IMR-90 (cell line): ENCODE results near the gene EYS. TPM values are rescaled to one million over a fixed set of nuclear protein-coding genes. Genes with fewer than 3 reads are reported as not detected.

Experiments
- ATAC-seq: fragments of 200-7000 bp; cut with Tn5 transposase; 2 replicates; pipeline ENCODE4 v1.9.1; 2020; ENCODE audit warnings: low read depth, mild to moderate bottlenecking, moderate library complexity
- BruUV-seq: library from RNA; stranded (reverse); fragments of 400-500 nt; replicated peaks from 2 replicates; lab custom pipeline; 2021; lab: Mats Ljungman, UMichigan
- CTCF ChIA-PET: fragments of 300-600 bp; formaldehyde crosslinking; extraction: SDS; loops from one replicate; lab custom pipeline; 2021; ENCODE audit warnings: antibody characterized with exemption; lab: Yijun Ruan, JAX
- POLR2A ChIA-PET: fragments of 300-600 bp; sonication (Branson Sonifier 250); formaldehyde crosslinking; loops from one replicate; lab custom pipeline; 2022; ENCODE audit warnings: antibody characterized with exemption; ENCODE audit not compliant: unreplicated experiment; lab: Charles Lee
- DNase-seq: peaks from one replicate; pipeline ENCODE4 v3.0.0; 2013
- H2AFZ ChIP-seq: replicated peaks from 2 replicates; pipeline ENCODE3; 2013; ENCODE audit warnings: low read length, mild to moderate bottlenecking; ENCODE audit not compliant: poor library complexity
- H2AK5ac ChIP-seq: 2 replicates; pipeline ENCODE4 v1.6.1; 2013; ENCODE audit warnings: low read depth, low read length, inconsistent platforms
- H2AK9ac ChIP-seq: replicated peaks from 2 replicates; pipeline ENCODE3; 2013; ENCODE audit warnings: mild to moderate bottlenecking, low read depth, low read length, moderate library complexity; ENCODE audit not compliant: poor library complexity
- H2BK120ac ChIP-seq: 2 replicates; pipeline ENCODE4 v1.6.1; 2013; ENCODE audit warnings: low read depth, low read length, inconsistent platforms
- H2BK15ac ChIP-seq: 3 replicates; pipeline ENCODE4 v1.6.1; 2013; ENCODE audit warnings: low read depth, low read length, inconsistent platforms
- H2BK20ac ChIP-seq: 2 replicates; pipeline ENCODE4 v1.6.1; 2013; ENCODE audit warnings: low read depth, mild to moderate bottlenecking, inconsistent platforms, low read length, moderate library complexity
- H2BK5ac ChIP-seq: 2 replicates; pipeline ENCODE4 v1.6.1; 2013; ENCODE audit warnings: mild to moderate bottlenecking, low read depth, low read length, inconsistent platforms; ENCODE audit not compliant: poor library complexity, severe bottlenecking
- H3K14ac ChIP-seq: replicated peaks from 2 replicates; pipeline ENCODE4 v1.6.1; 2013; ENCODE audit warnings: low read depth, low read length, inconsistent platforms
- H3K18ac ChIP-seq: 2 replicates; pipeline ENCODE4 v1.6.1; 2013; ENCODE audit warnings: low read depth, low read length, control low read depth
- H3K23ac ChIP-seq: 2 replicates; pipeline ENCODE4 v1.6.1; 2013; ENCODE audit warnings: low read depth, low read length, inconsistent platforms
- H3K27ac ChIP-seq: 2 replicates; pipeline ENCODE4 v1.5.1; 2013; ENCODE audit warnings: mild to moderate bottlenecking, control low read depth, low read length; ENCODE audit not compliant: insufficient read depth
- H3K27me3 ChIP-seq: 2 replicates; pipeline ENCODE4 v1.6.1; 2013; ENCODE audit warnings: low read length; ENCODE audit not compliant: control insufficient read depth, insufficient read depth
- H3K36me3 ChIP-seq: 2 replicates; pipeline ENCODE4 v1.6.1; 2013; ENCODE audit warnings: low read length, mixed read lengths; ENCODE audit not compliant: control insufficient read depth, insufficient read depth
- H3K4ac ChIP-seq: 2 replicates; pipeline ENCODE4 v1.6.1; 2013; ENCODE audit warnings: low read depth, low read length, inconsistent platforms
- H3K4me1 ChIP-seq: 2 replicates; pipeline ENCODE4 v1.6.1; 2013; ENCODE audit warnings: low read length, mixed read lengths; ENCODE audit not compliant: control insufficient read depth, insufficient read depth
- H3K4me2 ChIP-seq: 2 replicates; pipeline ENCODE4 v1.6.1; 2013; ENCODE audit warnings: low read depth, mild to moderate bottlenecking, control low read depth, low read length, moderate library complexity
- H3K4me3 ChIP-seq: 2 replicates; pipeline ENCODE4 v1.5.1; 2013; ENCODE audit warnings: low read depth, mild to moderate bottlenecking, control low read depth, low read length, moderate library complexity; ENCODE audit not compliant: insufficient read depth
- H3K56ac ChIP-seq: 2 replicates; pipeline ENCODE4 v1.6.1; 2013; ENCODE audit warnings: low read length, inconsistent platforms; ENCODE audit not compliant: insufficient read depth; ENCODE audit errors: extremely low read depth
- H3K79me1 ChIP-seq, 2 experiments: 2 replicates each; pipeline ENCODE4 v1.6.1; 2013; ENCODE audit warnings: low read length in 2 of 2, inconsistent platforms in 1 of 2, low read depth in 1 of 2
- H3K9ac ChIP-seq: 2 replicates; pipeline ENCODE4 v1.6.1; 2013; ENCODE audit warnings: low read depth, low read length, control low read depth
- H3K9me1 ChIP-seq: 2 replicates; pipeline ENCODE4 v1.6.1; 2013; ENCODE audit warnings: low read length, inconsistent platforms; ENCODE audit not compliant: insufficient read depth
- H3K9me3 ChIP-seq: 2 replicates; pipeline ENCODE4 v1.6.1; 2013; ENCODE audit warnings: low read length; ENCODE audit not compliant: control insufficient read depth, insufficient read depth
- H4K20me1 ChIP-seq: 2 replicates; pipeline ENCODE4 v1.6.1; 2013; ENCODE audit warnings: low read length, inconsistent platforms; ENCODE audit not compliant: insufficient read depth
- H4K5ac ChIP-seq: 2 replicates; pipeline ENCODE4 v1.6.1; 2013; ENCODE audit warnings: mild to moderate bottlenecking, low read depth, low read length, control low read depth
- H4K8ac ChIP-seq, 2 experiments: 2 replicates each; pipeline ENCODE4 v1.6.1; 2013; ENCODE audit warnings: low read depth in 2 of 2, low read length in 2 of 2, control low read depth in 1 of 2, inconsistent platforms in 1 of 2
- H4K91ac ChIP-seq: 2 replicates; pipeline ENCODE4 v1.6.1; 2013; ENCODE audit warnings: low read depth, low read length, inconsistent platforms; ENCODE audit not compliant: insufficient read depth
- ELK1 ChIP-seq: fragments of 150-350 bp; IDR thresholded peaks from 2 replicates; pipeline ENCODE4 v1.6.1; 2016; ENCODE audit warnings: low read depth, mild to moderate bottlenecking, low read length, moderate library complexity, borderline replicate concordance
- RAD21 ChIP-seq: IDR thresholded peaks from 2 replicates; pipeline ENCODE4 v1.6.1; 2012; ENCODE audit warnings: low read length, improper control_type of control experiment
- RFX5 ChIP-seq: IDR thresholded peaks from 2 replicates; pipeline ENCODE4 v1.8.0; 2012; ENCODE audit warnings: low read depth, mild to moderate bottlenecking, low read length, moderate library complexity
- USF2 ChIP-seq: fragments of 150-350 bp; IDR thresholded peaks from 2 replicates; pipeline ENCODE4 v1.6.1; 2017; ENCODE audit warnings: mild to moderate bottlenecking, antibody characterized with exemption, low read length, low read depth
- WGBS, 2 experiments: methylation state at CpG; one replicate each; pipeline versions ENCODE4 v1.1.5 to v1.1.7; 2013; ENCODE audit warnings: missing lambda C conversion rate in 2 of 2; ENCODE audit not compliant: insufficient read length in 1 of 2; ENCODE audit errors: extremely low coverage in 2 of 2; 5-methylcytosine and 5-hydroxymethylcytosine counted together
- dilution Hi-C: fragments of 300-500 bp; cut with HindIII; formaldehyde crosslinking; loops from one replicate; pipeline ENCODE4 v1.14.3; 2018; ENCODE audit warnings: low sequenced_read_pairs; ENCODE audit not compliant: unreplicated experiment
- in situ Hi-C: fragments of 300-500 bp; cut with MboI; formaldehyde crosslinking; loops from 3 replicates; pipeline ENCODE4 v1.14.3; 2019; ENCODE audit warnings: low sequenced_read_pairs, inconsistent platforms, mixed read lengths
- intact Hi-C: fragments of 100-400 bp; cut with micrococcal nuclease; formaldehyde crosslinking; loops from 2 replicates; pipeline ENCODE4 v1.10.0; 2022
- polyA plus RNA-seq, 3 experiments: library from polyadenylated mRNA; depleted of rRNA; stranded (reverse); fragments of >200 nt; gene quantifications; 2 replicates each; pipeline ENCODE4 v1.2.3, GENCODE V29; 2012; ENCODE audit warnings: low replicate concordance in 1 of 3
- total RNA-seq: library from RNA; depleted of rRNA; stranded (reverse); fragments of >200 nt; gene quantifications from 2 replicates; pipeline ENCODE4 v1.2.3, GENCODE V29; 2012

Gene EYS
- total and polyA plus RNA-seq, 2 of the 4 experiments (the other 2 are of a cell fraction), result under 0.01 TPM; not detected in 1

GRCh38 chr6:64257586-64257985 lies 1449.4 kb downstream of the EYS start:
- H2BK20ac ChIP-seq, result no peak overlapping the region
- H2BK15ac ChIP-seq, result no peak overlapping the region
- no peak overlapping the region for H4K8ac ChIP-seq
- no peak overlapping the region for H3K56ac ChIP-seq
- peak overlapping the region; percentile 57; the same call in 1 of the 2 replicates for H2AK5ac ChIP-seq
- dilution Hi-C loops, result no loop called here
- H3K4me1 ChIP-seq, result 0 out of 2 replicates have a peak, but pooled peaks cover 3% of the 10 kb centered on the region
- no peak overlapping the region for H3K14ac ChIP-seq
- CTCF ChIA-PET, result no interaction called here
- POLR2A ChIA-PET, result no interaction called here
- no peaks in the 10 kb centered on the region for H3K9me1 ChIP-seq
- H2BK120ac ChIP-seq, result no peak overlapping the region
- in situ Hi-C loops, result no loop called here
- H3K4me3 ChIP-seq, result no peak overlapping the region
- no peak overlapping the region for H3K4me2 ChIP-seq
- H4K91ac ChIP-seq, result no peak overlapping the region
- H2BK5ac ChIP-seq, result no peak overlapping the region
- no peak for ATAC-seq
- H3K27ac ChIP-seq, result no peak overlapping the region
- no peaks in the 10 kb centered on the region for H3K27me3 ChIP-seq
- no peak overlapping the region for H3K9ac ChIP-seq
- no peaks in the 10 kb centered on the region for H4K20me1 ChIP-seq
- intact Hi-C loops, result no loop called here
- no CpG with 5 or more reads among the region's 3 CpGs for WGBS, 2 experiments
- no peak overlapping the region for H3K18ac ChIP-seq
- H3K23ac ChIP-seq, result no peak overlapping the region
- H3K36me3 ChIP-seq, result no peaks in the 10 kb centered on the region
- no peak overlapping the region for H3K4ac ChIP-seq
- no peaks in the 10 kb centered on the region for H3K9me3 ChIP-seq
- no peak overlapping the region for H2AK9ac ChIP-seq
- no TSS peak for BruUV-seq
- no peaks in the 10 kb centered on the region for H3K79me1 ChIP-seq
- no peak overlapping the region for H2AFZ ChIP-seq
- no peak overlapping the region for H4K5ac ChIP-seq
- no peak for TF ChIP-seq RAD21
- no peak for TF ChIP-seq ELK1
- no peak for TF ChIP-seq RFX5
- TF ChIP-seq USF2, result no peak
- DNase-seq, result no peak
